ENCODE data around the gene LIMS2. TPM values are rescaled to one million over a fixed set of nuclear protein-coding genes. Genes with fewer than 3 reads are reported as not detected.

Gene LIMS2
- total RNA-seq, 1 donor from 2014 or later, result 207 TPM

DNA sequence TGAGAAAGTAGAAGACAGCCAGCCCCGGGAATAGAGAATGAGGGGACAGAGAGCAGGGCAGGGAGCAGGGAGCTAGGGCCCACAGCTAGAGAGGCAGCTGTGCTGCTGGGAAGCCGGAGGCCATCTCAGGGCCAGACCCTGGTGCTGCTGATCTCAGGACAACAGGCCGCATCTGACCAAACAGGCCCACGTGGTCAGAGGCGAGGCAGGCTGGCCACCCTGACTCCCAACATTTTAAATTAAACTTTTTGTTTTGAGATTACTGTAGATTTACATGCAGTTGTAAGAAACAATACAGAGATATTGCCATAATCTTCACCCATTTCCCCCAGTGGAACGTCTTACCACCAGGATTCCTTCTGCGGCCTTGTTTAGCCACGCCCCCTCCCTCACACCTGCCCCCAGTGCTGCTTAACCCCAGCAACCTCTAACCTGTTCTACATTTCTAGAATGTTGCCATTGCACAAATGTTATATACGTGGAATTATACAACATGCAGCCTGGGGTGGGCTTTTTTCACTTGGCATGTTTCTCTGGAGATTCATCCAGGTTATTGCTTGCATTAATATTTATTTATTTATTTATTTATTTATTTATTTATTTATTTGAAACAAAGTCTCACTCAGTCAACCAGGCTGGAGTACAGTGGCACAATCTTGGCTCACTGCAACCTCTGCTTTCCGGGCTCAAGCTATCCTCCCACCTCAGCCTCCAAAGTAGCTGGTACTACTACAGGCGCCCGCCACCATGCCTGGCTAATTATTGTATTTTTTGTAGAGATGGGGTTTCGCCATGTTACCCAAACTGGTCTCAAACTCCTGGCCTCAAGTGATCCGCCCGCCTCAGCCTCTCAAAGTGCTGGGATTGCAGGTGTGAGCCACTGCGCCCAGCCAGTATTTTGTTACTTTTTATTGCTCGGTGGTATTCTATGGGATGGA, 78.0 kb downstream of the LIMS2 start:
- peak; percentile 57 for DNase-seq (ENCODE audit: low spot score)

DNA sequence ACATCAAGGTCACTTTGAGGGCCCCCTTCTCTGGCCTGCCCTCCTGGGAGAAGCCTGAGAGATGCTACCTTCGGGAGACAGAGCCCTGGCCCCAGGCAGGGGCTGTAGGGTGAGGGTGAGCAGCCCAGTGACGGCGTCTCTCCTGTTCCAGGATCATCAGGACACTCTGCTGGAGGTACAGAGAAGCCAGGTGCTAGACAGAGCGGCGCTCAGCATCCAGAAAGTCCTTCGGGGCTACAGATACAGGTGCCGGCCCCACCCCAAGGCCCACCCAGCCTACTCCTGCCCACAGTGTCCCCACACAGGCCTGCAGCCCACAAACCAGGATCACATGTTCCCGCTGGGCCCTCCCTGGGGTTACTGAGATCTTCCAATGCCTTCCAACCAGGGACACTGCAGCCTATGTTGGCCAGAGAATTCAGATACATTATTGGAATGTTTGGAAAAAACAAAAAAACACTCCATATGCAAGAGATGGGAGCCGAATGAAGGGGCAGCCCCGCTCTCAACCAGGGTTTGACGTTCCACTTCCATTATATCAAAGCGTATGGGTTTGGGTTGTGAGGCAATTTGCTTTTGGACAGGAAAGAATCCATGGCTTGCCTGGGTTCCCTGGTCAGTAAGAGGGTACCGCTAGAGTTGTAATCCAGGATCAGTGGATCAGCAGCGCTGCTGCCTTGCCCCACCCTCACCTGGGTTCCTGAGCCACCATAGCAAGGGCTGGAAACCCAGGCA, 78.9 kb downstream of the LIMS2 start:
- intact Hi-C loops (cut with DNase I), result no loop called here
- peak; percentile 27 for DNase-seq (ENCODE audit: low spot score)

More for the DNA sequence above, 78.0 kb downstream of the LIMS2 start:
- intact Hi-C loops (cut with DNase I), result no loop called here

DNA sequence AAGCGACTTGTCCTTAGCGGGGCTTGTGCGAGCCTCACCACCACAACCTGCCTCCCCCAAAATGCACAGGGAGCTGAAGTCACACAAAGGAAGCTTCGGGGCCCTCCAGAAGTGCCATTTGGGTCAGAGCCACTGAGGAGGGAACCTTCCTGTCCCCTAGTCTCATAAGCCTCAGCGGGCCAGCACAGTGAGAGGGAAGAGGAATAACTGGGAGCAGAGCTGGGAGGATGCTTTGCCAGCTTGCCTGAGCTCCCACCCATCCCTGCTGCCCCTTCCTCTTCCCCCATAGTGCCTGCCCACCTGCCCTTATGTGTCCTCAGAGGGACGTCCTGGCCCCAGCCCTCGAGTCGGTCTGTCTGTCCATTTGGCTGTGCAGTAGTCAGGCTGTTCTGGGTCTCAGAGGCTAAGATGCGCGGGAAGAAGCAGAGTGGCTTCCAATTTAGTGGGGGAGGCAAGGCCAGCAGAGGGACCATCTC, 81.2 kb downstream of the LIMS2 start:
- DNase-seq (ENCODE audit: low spot score), result peak; percentile 59
- intact Hi-C loops (cut with DNase I), result loop anchor here (5.0 kb wide), 2 partner anchors 98 to 278 kb away; no protein-coding TSS in a partner anchor

DNA sequence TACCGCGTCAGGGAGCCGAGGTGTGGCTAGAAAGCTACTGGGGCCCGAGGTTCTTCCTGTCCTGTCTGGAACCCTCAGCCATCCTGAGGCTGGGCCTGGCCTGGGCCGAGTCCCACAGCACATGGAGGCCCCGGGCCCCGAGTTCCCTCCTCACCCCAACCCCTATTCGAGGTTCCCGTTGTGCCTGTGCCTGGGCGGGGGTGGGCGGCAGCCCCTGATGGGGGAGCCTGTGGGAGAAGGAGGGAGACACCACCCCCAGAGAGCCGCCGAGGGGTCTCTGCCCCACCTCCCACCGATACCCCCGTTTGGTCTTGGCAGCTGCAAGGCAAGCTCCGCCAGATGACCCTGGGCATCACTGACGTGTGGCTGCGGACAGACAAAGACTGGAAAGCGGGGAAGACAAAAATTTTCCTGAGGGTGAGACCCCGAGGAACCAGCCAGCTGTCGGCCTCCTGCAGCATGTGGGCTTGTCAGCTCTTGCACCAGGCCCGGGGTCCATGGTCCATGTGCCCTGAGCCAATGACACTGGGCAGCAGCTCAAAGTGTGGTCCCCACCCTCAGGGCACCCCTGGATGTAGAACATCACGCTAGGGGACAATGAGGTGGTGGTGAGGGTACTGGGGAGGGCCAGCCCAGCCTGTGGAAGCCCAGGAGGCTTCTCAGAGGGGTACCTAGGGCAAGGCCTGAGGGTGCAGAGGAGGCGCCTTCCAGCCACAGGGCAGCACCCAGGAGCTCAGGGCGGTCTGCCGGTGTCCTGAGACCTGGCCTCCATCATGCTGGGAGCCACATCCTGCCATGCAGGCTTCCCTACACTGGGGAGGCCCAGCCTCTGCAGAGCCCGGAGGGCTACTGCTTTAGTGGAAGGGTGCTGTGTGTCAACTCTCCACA, 81.9 kb downstream of the LIMS2 start:
- intact Hi-C loops (cut with DNase I), result loop anchor here (5.0 kb wide), 2 partner anchors 99 to 279 kb away; no protein-coding TSS in a partner anchor
- peak; percentile 71 for DNase-seq (ENCODE audit: low spot score)

DNA sequence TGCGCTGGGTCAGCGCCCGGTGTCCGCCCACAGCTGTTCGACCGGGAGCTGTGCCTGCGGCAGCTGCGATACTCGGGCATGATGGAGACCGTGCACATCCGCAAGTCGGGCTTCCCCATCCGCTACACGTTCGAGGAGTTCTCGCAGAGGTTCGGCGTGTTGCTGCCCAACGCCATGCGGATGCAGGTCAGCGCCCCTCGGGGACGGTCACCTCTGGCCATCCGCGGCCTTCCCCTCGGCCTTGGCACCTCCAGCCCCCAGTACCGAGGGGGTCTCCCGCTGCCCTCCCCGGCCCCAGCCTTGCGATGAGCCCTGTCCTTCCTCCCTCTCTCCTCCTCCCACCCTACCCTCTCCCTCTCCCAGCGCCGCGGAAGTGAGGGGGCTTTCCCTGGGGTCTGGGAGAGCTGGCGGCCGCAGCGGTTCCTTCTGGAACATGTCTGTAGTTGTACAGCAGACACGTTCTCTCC, 82.5 kb downstream of the LIMS2 start:
- peak; percentile 74 for DNase-seq (ENCODE audit: low spot score)
- intact Hi-C loops (cut with DNase I), result loop anchor here (5.0 kb wide), 2 partner anchors 100 to 280 kb away; no protein-coding TSS in a partner anchor

DNA sequence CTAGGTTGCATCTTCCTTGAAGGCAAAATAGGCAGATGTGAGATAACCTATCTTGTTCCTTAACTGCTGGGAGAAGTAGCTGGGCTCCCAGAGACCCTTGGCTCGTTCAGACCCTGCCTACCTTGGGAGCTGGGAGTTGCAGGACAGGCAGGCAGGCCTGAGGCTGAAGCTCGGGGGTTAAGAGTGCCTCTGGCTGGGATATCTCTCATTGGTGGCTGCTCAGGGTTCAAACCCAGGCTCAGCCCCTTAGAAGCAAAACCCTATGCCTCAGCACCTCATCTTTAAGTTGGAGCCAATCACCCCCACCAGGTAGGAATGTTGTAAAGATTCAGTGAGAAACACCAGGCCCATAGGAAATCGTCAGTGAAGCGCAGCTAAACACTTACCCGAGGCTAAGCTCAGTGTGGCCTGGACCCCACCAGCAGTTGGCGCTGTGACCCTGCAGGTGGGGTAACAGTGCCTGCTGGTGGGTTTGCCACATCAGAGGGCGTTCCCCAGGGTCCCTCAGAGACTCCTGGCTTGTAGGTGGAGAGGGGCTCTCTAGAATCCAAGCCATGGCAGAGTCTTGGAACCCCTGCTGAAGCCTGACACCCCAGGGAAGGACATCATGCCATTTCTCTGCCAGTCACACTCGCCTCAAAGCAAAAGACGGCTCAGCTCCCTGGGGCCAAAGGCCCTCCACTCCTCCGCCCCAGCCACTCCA, 84.0 kb downstream of the LIMS2 start:
- intact Hi-C loops (cut with DNase I), result loop anchor here (5.0 kb wide), 2 partner anchors 101 to 281 kb away; no protein-coding TSS in a partner anchor
- peak; percentile 76 for DNase-seq (ENCODE audit: low spot score)

DNA sequence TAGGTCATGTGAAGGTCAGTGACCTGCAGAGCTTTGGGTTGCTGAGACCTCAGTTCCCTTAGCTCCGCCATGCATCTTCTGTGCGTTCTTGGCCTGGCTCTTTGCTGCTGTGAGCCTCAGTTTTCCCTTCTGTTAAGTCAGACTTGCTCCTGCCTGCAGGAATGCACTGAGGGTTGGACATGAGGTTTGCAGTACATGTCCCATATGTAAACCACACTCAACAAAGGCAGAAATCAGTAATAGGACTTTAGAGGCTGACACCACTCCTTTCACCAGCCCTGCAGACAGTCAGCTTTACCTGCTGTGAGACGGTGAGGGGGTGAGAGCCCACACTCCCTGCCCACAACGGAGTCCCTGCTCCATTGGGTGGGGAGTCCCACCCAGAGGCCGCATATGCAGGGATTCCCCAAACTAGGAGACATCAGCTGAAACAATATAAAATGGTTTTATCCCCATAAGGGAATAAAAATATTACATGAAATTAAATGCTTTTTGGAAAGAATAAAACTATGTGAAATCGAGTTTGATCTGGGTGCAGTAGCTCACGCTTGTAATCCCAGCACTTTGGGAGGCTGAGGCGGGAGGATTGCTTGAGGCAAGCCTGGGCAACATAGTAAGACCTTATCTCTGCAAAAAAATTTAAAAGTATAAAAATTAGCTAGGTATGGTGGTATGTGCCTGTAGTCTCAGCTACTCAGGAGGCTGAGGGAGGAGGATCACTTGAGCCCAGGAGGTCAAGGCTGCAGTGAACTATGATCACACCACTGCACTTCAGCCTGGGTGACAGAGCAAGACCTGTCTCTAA, 84.7 kb downstream of the LIMS2 start:
- intact Hi-C loops (cut with DNase I), result loop anchor here (5.0 kb wide), 2 partner anchors 102 to 282 kb away; no protein-coding TSS in a partner anchor

DNA sequence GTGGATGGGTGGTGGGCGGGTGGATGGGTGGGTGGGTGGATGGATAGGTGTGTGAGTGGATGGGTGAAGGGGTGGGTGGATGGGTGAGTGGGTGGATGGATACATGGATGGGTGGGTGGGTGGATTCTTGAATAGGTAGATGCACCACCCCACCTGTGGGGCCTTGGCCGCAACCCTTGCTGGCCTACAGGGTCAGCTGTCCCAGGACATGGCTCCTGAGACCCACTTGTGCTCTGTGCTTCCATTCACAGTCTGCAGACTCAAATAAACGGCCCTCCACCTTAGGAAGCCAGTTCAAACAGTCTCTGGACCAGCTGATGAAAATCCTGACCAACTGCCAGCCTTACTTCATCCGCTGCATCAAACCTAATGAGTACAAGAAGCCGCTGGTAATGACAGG, 85.5 kb downstream of the LIMS2 start:
- intact Hi-C loops (cut with DNase I), result loop anchor here (5.0 kb wide), 2 partner anchors 102 to 282 kb away; no protein-coding TSS in a partner anchor
- DNase-seq (ENCODE audit: low spot score), result peak; percentile 9

More for the DNA sequence above, 84.7 kb downstream of the LIMS2 start:
- peak; percentile 61 for DNase-seq (ENCODE audit: low spot score)

DNA sequence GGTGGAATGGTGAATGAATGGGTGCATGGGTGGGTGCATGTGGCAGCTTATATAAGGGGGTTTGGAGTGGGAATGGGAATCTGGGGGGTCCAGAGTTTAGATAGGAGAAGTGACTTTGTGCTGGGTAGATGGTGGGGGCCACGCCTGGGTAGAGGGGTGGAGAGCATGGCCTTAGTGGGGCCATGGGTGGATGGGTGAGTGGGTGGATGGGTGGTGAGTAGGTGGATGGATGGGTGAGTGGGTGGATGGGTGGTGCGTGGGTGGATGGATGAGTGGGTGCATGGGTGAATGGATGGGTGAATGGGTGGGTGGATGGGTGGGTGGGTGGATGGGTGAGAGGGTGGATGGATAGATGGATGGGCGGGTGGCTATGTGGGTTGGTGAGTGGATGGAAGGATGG, 86.0 kb downstream of the LIMS2 start:
- intact Hi-C loops (cut with DNase I), result no loop called here

More for the DNA sequence above, 86.0 kb downstream of the LIMS2 start:
- DNase-seq (ENCODE audit: low spot score), result peak; percentile 33

Other genes with a start within 250 kb of the LIMS2 start
- gene IWS1, start 149.0 kb downstream of the LIMS2 start, total RNA-seq, result 40.7 TPM
- gene MYO7B, start 139.8 kb downstream of the LIMS2 start, total RNA-seq, result 0.78 TPM
- gene GPR17, start 29.4 kb downstream of the LIMS2 start, total RNA-seq, result 0.19 TPM
- gene SFT2D3, start 26.0 kb upstream of the LIMS2 start, total RNA-seq, result 3.1 TPM
- 35.9 TPM for gene WDR33, start 135.6 kb upstream of the LIMS2 start, total RNA-seq
- 19.6 TPM for gene POLR2D, start 182.6 kb upstream of the LIMS2 start, total RNA-seq
- gene AMMECR1L, start 210.4 kb upstream of the LIMS2 start, total RNA-seq, result 11.8 TPM

Measured in cardiac septum (tissue), 1 donor.